HG03108 (cell line): Measurements from ENCODE around the gene PLCL2.

Experiments used
- ATAC-seq: cut with Tn5 transposase; IDR thresholded peaks from one replicate; pipeline ENCODE4 v1.9.1; 2021; ENCODE audit warnings: moderate library complexity; ENCODE audit not compliant: unreplicated experiment

PLCL2 gene

GRCh38 chr3:17138246-17139039, 253.7 kb downstream of the PLCL2 start:
- no peak for ATAC-seq
